Stimulated activated CD4-positive, alpha-beta T cell treated with anti-CD3 and anti-CD28 coated beads, Interleukin-4, amount 100 ng/mL, for 4 hours (primary cell): ENCODE measurements around the gene DIAPH2.

Source experiments
- DNase-seq, 2 experiments: peaks; one replicate each; pipeline ENCODE4 v3.0.0-alpha.2; 2020

The DIAPH2 gene

DNA sequence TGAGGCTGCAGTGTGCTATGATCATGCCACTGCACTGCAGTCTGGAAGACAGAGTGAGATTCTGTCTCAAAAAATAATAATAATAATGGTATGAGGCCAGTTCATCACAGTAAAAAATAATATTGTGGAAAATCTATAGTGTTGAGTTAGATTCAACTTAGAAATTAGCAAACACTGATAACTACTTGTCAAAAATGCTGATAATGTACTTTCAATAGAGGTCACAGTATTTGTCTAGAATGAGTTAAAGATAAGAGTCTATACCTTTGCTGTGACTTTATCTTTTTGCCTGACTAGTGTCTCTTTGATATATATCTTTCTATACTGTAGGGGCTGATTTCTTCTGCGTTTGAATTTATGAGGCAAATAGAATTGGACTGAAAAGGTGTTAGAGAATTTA is 629.7 kb downstream of the DIAPH2 start:
- DNase-seq, result no peak

DNA sequence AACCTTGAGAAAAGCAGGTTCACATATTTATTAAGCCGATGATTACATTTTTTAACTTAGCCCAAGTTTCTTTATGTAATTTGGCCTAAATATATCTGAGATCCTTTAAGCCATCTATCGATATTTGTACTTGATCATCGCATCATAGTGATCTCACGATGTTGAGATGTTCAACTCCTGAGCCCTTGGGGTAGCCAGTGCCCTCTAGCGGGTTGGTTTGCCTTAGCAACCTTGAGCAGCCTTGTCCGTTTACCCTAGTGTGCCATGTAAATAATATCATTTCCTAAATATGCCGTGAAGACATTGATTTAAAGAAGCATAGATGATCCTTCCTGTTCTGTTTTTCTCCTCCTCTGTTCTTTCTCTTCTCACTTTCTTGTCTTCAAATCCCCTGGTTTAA is 631.3 kb downstream of the DIAPH2 start:
- DNase-seq, result no peak

- DNase-seq, result no peak
These were observed 635.7 kb downstream of the DIAPH2 start for GRCh38 chrX:97320305-97320704.

DNA sequence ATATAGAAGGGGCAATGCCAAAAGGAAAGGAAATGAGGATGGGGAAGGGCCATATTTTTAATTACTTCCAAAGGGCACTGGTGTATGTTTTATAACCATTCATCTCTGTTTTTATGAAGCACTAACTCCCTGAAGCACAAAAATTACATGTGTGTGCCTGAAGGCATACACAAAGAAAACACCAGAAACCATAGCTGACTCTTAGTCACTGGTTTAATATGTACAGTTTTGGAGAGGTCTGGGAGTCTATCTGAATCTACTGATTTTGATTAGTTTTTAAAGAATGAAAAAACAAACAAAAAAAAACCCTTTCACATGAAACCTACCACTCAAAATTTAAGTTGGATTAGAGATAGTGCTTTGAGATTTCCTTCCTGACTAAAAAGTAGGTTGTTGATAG is 637.8 kb downstream of the DIAPH2 start:
- no peak for DNase-seq

DNA sequence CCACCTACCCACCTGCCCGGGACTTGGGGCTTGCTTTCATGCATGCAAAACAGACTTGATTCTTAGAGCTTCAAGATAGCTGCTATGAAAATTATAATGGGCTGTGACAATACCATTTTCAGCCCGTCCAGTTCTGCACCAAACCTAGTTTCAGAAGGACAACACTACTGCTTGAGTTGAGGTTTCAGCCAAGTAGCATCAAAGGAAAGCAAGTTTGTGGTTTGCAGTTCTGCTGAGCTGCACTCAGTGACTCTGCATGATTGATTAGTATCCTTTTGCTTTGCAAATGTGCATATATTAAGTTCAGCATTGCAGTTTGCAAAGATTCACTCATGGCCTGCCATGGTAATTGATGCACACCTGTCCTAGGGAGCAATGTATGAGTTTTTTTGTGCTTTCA is 641.8 kb downstream of the DIAPH2 start:
- DNase-seq, result no peak

- no peak for DNase-seq
These were observed 644.3 kb downstream of the DIAPH2 start for GRCh38 chrX:97328853-97329390.

GRCh38 chrX:97330151-97330550 is 645.5 kb downstream of the DIAPH2 start:
- no peak for DNase-seq

GRCh38 chrX:97332963-97333362 is 648.3 kb downstream of the DIAPH2 start:
- DNase-seq, result no peak

- DNase-seq, result no peak
These were observed 650.2 kb downstream of the DIAPH2 start for GRCh38 chrX:97334850-97335249.

GRCh38 chrX:97344724-97345123 is 660.1 kb downstream of the DIAPH2 start:
- no peak for DNase-seq

DNA sequence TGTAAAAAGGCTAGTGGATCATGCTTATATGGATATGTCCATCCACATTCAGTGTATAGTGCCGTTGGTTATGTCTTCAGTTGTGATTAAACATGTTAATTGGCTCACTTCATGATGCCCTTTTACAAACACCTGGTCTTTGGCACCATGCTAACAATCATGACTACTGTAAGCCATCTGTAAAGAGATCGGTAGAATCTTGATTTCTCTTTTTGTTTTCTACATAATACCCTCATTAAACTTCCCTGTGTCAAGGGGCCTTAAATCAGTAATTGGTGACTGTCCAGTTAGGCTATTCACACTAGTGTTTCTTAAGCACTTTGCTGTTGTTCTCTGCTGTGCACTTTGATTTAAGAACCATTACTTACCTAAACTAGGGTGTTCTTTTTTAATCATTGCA is 674.3 kb downstream of the DIAPH2 start:
- no peak for DNase-seq

GRCh38 chrX:97363843-97364242 is 679.2 kb downstream of the DIAPH2 start:
- no peak for DNase-seq

GRCh38 chrX:97366237-97366636 is 681.6 kb downstream of the DIAPH2 start:
- DNase-seq, result no peak

DNA sequence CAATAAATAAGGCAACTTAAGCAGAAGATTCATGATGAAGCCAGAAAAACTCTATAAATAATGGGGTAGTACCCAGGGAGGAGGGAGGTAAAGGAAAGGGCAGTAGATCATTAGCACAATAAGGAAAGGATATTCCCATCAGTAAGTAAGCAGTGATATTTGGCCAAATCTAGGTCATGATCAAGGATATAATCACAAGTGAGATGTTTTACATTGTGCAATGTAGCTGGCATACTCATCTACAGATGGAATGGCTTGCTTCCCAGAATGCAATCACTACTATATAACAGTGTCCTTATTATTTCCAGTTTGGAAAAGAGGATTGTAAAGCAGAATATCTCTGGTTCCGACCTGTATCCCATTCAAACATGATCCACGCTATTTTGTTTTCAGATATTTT is 682.5 kb downstream of the DIAPH2 start:
- no peak for DNase-seq

GRCh38 chrX:97369947-97370346 is 685.3 kb downstream of the DIAPH2 start:
- no peak for DNase-seq

GRCh38 chrX:97372001-97372766 is 687.5 kb downstream of the DIAPH2 start:
- no peak for DNase-seq

GRCh38 chrX:97374266-97374665 is 689.6 kb downstream of the DIAPH2 start:
- no peak for DNase-seq

DNA sequence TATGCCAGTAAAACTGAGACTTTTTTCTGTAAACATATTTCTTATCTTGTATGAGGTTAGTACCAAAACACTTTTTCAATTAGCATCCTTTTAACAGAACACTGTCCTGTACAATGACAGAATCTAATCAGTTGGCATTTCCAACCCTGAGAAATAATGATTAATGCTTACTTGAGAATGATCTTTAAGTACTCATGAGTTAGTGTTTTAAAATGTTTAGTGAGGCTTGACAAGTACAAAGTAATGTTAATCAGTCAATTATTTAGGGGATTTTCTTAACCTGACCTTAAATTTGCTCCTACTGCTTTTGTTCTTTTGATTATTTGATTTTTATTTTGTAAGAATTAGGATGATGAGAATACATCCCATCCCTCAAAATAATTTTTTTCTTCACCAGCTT is 695.6 kb downstream of the DIAPH2 start:
- no peak for DNase-seq

- DNase-seq, result no peak
These were observed 700.0 kb downstream of the DIAPH2 start for GRCh38 chrX:97384685-97385084.

- DNase-seq, result no peak
These were observed 702.4 kb downstream of the DIAPH2 start for GRCh38 chrX:97387004-97387403.

GRCh38 chrX:97389761-97390192 is 705.1 kb downstream of the DIAPH2 start:
- DNase-seq, result no peak

GRCh38 chrX:97397371-97397770 is 712.7 kb downstream of the DIAPH2 start:
- DNase-seq, result no peak

DNA sequence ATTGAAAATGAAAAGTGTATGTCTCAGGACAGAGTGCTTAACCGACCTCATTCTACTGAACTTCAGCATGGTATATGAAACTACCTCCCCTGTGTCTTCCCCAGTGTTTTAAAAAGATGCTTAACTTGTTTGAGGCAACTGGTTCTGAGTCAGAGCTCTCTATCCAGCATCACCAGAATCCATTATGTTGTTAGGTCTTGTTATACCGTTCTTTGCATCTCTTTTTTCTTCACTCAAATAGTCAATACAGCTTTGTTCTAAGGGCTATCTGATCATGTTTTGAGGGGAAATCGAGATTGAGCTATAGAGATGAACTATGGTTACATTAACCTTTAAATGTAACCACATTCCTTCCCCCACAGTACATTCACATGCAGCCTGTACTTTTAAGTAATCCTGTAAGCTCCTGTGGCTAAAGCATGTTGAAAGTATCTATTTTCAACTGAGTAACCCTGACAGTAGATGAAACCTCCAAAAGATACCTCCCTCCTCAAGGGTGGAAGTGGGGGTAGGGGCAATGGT is 713.4 kb downstream of the DIAPH2 start:
- no peak for DNase-seq

GRCh38 chrX:97399400-97399799 is 714.8 kb downstream of the DIAPH2 start:
- DNase-seq, result no peak

DNA sequence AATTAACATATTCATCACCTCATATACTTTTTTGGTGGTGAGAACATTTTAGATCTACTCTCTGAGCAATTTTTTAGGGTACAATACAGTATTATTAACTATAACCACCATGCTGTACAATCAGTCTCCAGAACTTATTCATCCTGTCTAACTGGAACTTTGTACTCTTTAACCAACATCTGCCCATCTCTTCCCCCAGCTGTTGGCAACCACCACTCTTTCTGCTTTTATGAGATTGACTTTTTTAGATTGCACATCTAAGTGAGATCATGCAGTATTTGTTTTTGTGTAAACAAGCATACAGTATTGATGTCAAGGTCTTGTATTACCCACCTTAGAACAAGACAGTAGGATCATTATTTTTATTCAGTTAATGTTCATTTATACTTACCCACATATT is 715.9 kb downstream of the DIAPH2 start:
- no peak for DNase-seq
